OCI-LY7 (cell line): ENCODE data around the gene ZNF732. TPM values are rescaled to one million over a fixed set of nuclear protein-coding genes. Genes with fewer than 3 reads are reported as not detected.
"Not testable (repeated sequence)": the region's sequence is repeated elsewhere in the genome, so short reads cannot be mapped to it uniquely, and the experiment has no call there.

Experiments used
- BruUV-seq: library from RNA; stranded (reverse); fragments of 400-500 nt; replicated peaks from 2 replicates; lab custom pipeline; 2021; lab: Mats Ljungman, UMichigan
- CTCF ChIA-PET: fragments of 300-600 bp; sonication (Branson Sonifier 250); formaldehyde crosslinking; loops from one replicate; lab custom pipeline; 2022; ENCODE audit warnings: antibody characterized with exemption; ENCODE audit not compliant: unreplicated experiment; lab: Charles Lee
- POLR2A ChIA-PET: fragments of 300-600 bp; sonication (Branson Sonifier 250); formaldehyde crosslinking; loops from one replicate; lab custom pipeline; 2022; ENCODE audit warnings: antibody characterized with exemption; lab: Charles Lee
- DNase-seq: peaks from one replicate; pipeline ENCODE4 v3.0.0-alpha.2; 2015; ENCODE audit warnings: low spot score
- H2AFZ ChIP-seq: fragments of 200-600 bp; sonication (generic), shearing (Covaris generic); 2 replicates; pipeline ENCODE4 v1.6.1; 2014; ENCODE audit warnings: mild to moderate bottlenecking, antibody characterized with exemption, low read length, moderate library complexity
- H3K27ac ChIP-seq: fragments of 200-600 bp; sonication (generic); 2 replicates; pipeline ENCODE4 v1.5.1; 2014; ENCODE audit warnings: mixed run types, low read depth, mild to moderate bottlenecking, moderate library complexity, low read length, inconsistent platforms; ENCODE audit not compliant: poor library complexity, severe bottlenecking
- H3K36me3 ChIP-seq: fragments of 200-600 bp; sonication (generic); 2 replicates; pipeline ENCODE4 v1.6.1; 2014; ENCODE audit warnings: mild to moderate bottlenecking, antibody characterized with exemption, low read length, moderate library complexity, mixed read lengths; ENCODE audit not compliant: insufficient read depth
- H3K4me1 ChIP-seq: fragments of 200-600 bp; sonication (generic); 2 replicates; pipeline ENCODE4 v1.5.1; 2014; ENCODE audit warnings: mild to moderate bottlenecking, low read length; ENCODE audit not compliant: insufficient read depth, poor library complexity, severe bottlenecking
- H3K4me2 ChIP-seq: fragments of 200-600 bp; sonication (generic); 2 replicates; pipeline ENCODE4 v1.6.1; 2014; ENCODE audit warnings: mild to moderate bottlenecking, low read length
- H3K4me3 ChIP-seq: fragments of 200-600 bp; sonication (generic); 2 replicates; pipeline ENCODE4 v1.5.1; 2014; ENCODE audit warnings: mild to moderate bottlenecking, low read depth, low read length; ENCODE audit not compliant: poor library complexity, severe bottlenecking
- H3K79me2 ChIP-seq: fragments of 200-600 bp; sonication (generic); 2 replicates; pipeline ENCODE4 v1.6.1; 2016; ENCODE audit warnings: low read depth, mild to moderate bottlenecking, low read length, moderate library complexity, mixed read lengths; ENCODE audit not compliant: insufficient read depth
- H3K9me2 ChIP-seq: fragments of 200-600 bp; sonication (generic); 2 replicates; pipeline ENCODE4 v1.6.1; 2016; ENCODE audit warnings: mild to moderate bottlenecking, low read length, mixed read lengths; ENCODE audit not compliant: insufficient read depth
- H3K9me3 ChIP-seq: fragments of 200-600 bp; sonication (generic); 2 replicates; pipeline ENCODE4 v1.6.1; 2014; ENCODE audit warnings: mild to moderate bottlenecking, mixed run types, low read length, mixed read lengths
- H4K20me1 ChIP-seq: fragments of 200-600 bp; sonication (generic); 2 replicates; pipeline ENCODE4 v1.6.1; 2014; ENCODE audit warnings: mild to moderate bottlenecking, antibody characterized with exemption, low read length, moderate library complexity, mixed read lengths; ENCODE audit not compliant: insufficient read depth
- CTCF ChIP-seq: fragments of 200-600 bp; sonication (generic); conservative IDR thresholded peaks from 2 replicates; pipeline ENCODE4 v1.5.1; 2014; ENCODE audit warnings: mild to moderate bottlenecking, antibody characterized with exemption, low read length, moderate library complexity, mixed read lengths
- EZH2phosphoT487 ChIP-seq: fragments of 200-600 bp; sonication (generic); IDR thresholded peaks from 2 replicates; pipeline ENCODE4 v1.6.1; 2018; ENCODE audit warnings: low read depth, borderline replicate concordance, mild to moderate bottlenecking, mixed run types, antibody characterized with exemption, low read length, moderate library complexity, mixed read lengths
- intact Hi-C: fragments of 100-400 bp; cut with micrococcal nuclease; formaldehyde crosslinking; loops from one replicate; pipeline ENCODE4 v1.10.0; 2022; ENCODE audit not compliant: unreplicated experiment
- total RNA-seq, 2 experiments: library from RNA; depleted of rRNA in 1 of 2; stranded (reverse); fragments of >200 nt in 1 of 2; shearing (Covaris generic) in 1 of 2; gene quantifications; 2 replicates each; pipeline ENCODE4 v1.2.3, GENCODE V29; 2014 to 2022

ZNF732 gene
- total RNA-seq, 2 experiments from 2014 or later = not detected

GRCh38 chr4:273309-274017 is 31.8 kb downstream of the ZNF732 start:
- Histone ChIP-seq H3K79me2 (no peaks in the 10 kb centered on the region), H3K9me3 (peaks cover 83% of the 10 kb centered on the region), H3K36me3 (no peaks in the 10 kb centered on the region), H2AFZ (no peak overlapping the region), H3K4me1 (no peaks in the 10 kb centered on the region), H3K4me3 (no peak overlapping the region), H3K9me2 (no peaks in the 10 kb centered on the region), H3K4me2 (no peak overlapping the region), H4K20me1 (no peaks in the 10 kb centered on the region), H3K27ac (no peak overlapping the region)
- CTCF ChIA-PET = no interaction called here
- DNase-seq = no peak
- no peak for TF ChIP-seq CTCF
- TF ChIP-seq EZH2phosphoT487 = no peak
- POLR2A ChIA-PET = interaction anchor here (0.6 to 1.0 kb wide), 5 partner anchors 22 to 225 kb away, joined by 3 to 8 read pairs (median 4); no protein-coding TSS in a partner anchor
- BruUV-seq = no TSS peak
- intact Hi-C loops = no loop called here

GRCh38 chr4:271492-272103 is 33.7 kb downstream of the ZNF732 start:
- intact Hi-C loops = no loop called here
- Histone ChIP-seq H4K20me1 (no peaks in the 10 kb centered on the region), H3K4me3 (no peak overlapping the region), H3K9me2 (no peaks in the 10 kb centered on the region), H3K36me3 (no peaks in the 10 kb centered on the region), H3K27ac (no peak overlapping the region), H3K9me3 (peaks cover 68% of the 10 kb centered on the region), H3K4me2 (no peak overlapping the region), H3K79me2 (no peaks in the 10 kb centered on the region), H3K4me1 (no peaks in the 10 kb centered on the region), H2AFZ (no peak overlapping the region)
- TF ChIP-seq CTCF = no peak
- no peak for TF ChIP-seq EZH2phosphoT487
- POLR2A ChIA-PET = no interaction called here
- no peak for DNase-seq
- CTCF ChIA-PET = no interaction called here
- no TSS peak for BruUV-seq

GRCh38 chr4:259240-259639 is 46.0 kb downstream of the ZNF732 start:
- H3K36me3 ChIP-seq, H4K20me1 ChIP-seq, H2AFZ ChIP-seq, H3K4me1 ChIP-seq, CTCF ChIA-PET, H3K4me2 ChIP-seq, H3K27ac ChIP-seq, H3K4me3 ChIP-seq, H3K79me2 ChIP-seq, BruUV-seq, intact Hi-C loops, H3K9me2 ChIP-seq: not testable (repeated sequence)
- POLR2A ChIA-PET = interaction anchor here (1.5 kb wide), 1 partner anchor 9 kb away, joined by 3 read pairs; no protein-coding TSS in a partner anchor
- peak; percentile 65 for TF ChIP-seq CTCF
- peaks cover 43% of the 10 kb centered on the region for H3K9me3 ChIP-seq
- peak; percentile 19 for DNase-seq
